NCI-H2227 treated with DMSO at 0.1 percent for 48 hours (cell line): Measurements from ENCODE around the gene FOXS1.

Source experiments
- DNase-seq: peaks from one replicate; lab custom pipeline; 2025; lab: John Stamatoyannopoulos, UW

FOXS1 gene

DNA sequence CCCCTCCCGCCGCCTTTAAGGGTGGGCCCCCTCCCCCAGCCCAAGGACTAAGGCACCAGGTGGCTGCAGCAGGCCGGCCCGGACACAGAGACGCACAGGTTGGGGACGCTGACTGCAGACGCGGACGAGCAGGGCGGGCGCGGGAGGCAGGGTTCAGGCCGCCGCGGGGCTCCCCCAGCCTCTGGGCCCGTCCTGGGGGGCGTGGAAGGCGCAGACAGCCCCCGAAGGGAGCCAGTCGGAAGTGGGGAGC lies 15.7 kb upstream of the FOXS1 start:
- peak; percentile 53 for DNase-seq

- no peak for DNase-seq
Observed at GRCh38 chr20:31860390-31861134, 15.2 kb upstream of the FOXS1 start.

- DNase-seq: no peak
Observed at GRCh38 chr20:31859998-31860380, 14.6 kb upstream of the FOXS1 start.

DNA sequence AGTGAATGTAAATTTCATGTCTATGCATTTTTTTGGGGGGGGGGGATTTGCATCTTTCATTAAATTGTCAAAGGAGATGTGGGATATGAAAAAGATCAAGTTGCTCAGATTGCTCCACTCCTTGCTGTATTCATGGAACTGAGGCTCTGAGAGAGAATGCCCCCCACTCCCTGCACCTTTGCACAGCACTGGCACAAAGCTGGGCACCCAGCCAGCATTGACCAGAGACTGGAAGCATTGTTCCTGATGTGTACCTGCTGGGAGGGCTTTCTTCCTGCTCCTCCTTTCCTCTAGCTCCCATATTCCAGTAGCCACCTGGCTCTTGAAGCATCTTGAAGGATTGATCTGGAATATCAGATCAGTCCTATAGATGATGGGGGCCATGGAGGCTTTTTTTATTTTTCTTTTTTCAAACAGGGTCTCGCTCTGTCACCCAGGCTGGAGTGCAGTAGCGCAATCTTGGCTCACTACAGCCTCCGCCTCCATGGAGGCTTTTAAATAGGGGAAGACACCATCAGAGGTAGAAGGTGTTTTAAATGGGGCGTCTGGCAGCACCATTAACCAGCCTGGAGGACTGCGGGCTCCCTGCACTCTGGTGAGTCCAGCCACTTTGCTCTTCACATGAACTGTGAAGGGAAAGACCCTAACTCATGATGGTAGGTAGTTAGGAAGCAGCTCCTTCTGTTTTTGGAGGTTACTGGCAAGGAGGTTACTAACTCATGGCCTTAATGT lies 14.0 kb upstream of the FOXS1 start:
- no peak for DNase-seq

DNA sequence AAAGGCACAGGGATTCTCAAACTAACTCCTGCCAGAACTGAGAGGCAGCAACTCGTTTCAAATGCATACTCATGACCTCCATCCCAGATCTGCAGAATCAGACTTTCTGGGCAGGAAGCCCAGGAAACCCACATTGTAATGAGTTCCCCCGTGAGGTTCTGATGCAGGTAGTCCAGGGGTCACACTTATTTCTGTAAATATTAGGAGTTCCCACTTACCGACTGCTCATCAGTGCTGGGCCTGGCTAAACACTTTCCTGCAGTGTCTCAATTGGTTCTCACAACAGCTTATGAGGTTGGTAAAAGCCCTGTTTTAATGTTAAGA lies 13.3 kb upstream of the FOXS1 start:
- DNase-seq: no peak

GRCh38 chr20:31857861-31858759 lies 12.7 kb upstream of the FOXS1 start:
- DNase-seq: no peak

DNA sequence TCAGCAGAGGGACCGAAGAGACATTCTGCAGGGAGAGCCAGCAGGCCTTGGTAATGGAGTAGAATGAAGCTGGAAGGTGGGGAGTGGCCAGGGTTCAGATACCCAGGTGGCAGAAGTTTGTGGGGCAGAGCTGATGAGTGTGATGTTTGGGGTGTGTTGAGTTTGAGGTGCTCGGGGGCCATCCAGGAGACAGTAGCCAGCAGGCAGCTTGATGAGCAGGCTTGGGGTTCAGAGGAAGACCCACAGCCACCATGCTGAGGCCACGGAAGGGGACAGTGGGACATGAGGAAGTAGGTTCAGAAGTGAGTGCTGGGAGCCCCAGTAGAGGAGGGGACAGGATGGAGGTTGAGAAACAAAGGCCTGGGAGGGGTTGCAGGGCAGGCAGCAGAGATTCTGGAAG lies 11.1 kb upstream of the FOXS1 start:
- no peak for DNase-seq

DNA sequence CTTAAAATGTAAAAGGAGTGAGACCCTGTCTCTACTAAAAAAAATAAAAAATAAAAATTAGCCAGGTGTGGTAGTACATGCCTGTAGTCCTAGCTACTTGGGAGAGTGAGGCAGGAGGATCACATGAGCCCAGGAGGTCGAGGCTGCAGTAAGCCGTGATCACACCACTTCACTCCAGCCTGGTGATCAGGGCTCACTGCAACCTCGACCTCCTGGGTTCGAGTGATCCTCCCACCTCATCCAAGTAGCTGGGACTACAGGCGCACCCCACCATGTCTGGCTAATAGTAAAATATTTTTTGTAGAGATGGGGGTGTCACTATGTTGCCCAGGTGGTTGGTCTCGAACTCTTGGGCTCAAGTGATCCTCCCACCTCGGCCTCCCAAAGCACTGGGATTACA lies 8.1 kb upstream of the FOXS1 start:
- DNase-seq: no peak

DNA sequence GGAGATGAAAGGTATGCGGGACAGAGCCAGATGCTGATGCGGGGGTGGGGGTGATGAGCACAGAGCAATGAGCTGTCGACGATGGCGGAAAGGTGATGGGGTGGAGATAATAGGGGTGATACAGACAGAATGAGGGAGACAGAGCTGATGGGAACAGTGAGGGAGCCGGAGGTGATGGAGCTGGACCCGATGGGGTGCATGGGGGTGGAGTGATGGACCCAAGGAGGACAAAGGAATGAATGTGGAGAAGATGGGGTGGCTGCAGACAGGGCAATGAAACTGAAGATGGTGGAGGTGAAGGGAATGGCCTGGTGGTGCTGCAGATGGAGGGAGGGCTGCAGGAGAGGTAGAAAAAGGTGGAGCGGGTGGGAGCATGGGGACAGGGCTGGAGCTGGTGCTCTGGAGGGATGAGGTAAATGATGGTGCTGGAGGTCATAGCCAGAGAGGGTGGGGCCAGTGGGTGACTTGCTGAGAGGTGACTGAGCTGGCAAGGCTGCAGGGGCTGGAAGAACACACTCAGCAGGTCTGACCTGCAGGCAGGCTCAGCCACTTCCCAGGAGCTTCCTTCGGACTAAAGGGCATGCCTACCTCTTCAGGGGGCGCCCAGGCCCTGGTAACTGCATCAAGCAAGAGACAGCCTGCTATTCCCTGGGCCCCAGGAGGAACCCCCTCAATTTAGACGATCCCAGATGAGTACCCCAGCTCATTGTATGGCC lies 6.0 kb upstream of the FOXS1 start:
- DNase-seq: no peak

- DNase-seq: no peak
Observed at GRCh38 chr20:31849306-31849930, 4.0 kb upstream of the FOXS1 start.

DNA sequence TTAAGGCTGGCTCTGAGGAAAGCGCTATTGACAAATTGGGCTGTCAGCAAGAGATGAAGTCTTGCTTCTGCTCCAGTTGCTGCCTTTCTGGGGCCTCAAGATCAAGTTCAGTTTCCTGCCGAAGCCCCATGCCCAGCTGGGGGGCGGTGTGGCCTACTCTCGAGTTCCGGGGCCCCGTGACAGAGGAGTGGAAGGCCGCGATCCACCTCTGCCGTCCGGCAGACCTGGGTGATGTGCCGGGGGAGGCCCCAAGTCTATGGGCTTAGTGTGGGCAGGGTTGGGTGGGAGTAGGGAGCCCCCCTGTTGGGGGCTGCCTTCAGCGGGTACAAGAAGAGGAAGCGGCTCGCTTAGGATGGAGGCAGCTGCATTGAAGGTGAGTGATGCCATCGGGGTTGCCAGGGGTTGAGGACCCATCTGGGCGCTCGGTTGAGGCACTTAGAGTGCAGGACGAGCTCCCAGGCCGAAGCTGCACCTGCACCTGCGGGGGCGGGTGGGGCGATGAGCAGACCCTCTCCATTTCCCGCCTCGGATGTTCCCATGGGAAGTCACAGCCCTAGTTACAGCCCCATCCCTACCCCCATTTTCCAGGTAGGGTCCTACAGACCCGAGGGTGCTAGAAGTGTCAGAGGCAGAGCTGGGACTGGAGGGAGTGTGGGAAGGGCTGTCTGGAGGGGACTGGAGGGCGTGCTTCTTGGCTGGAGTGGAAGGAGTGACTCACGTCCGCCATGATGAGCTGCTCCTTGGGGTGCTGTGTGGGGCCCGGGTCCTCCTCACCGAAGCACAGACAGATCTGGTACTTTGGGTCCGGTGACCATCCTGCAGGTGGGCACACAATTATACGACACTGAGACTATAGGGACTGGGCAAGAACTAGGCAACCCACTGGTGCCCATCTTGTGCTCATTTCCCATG lies 2.9 kb upstream of the FOXS1 start:
- DNase-seq: no peak

- no peak for DNase-seq
Observed at GRCh38 chr20:31846793-31847138, 1.4 kb upstream of the FOXS1 start.

GRCh38 chr20:31844737-31845299 lies 586 bp downstream of the FOXS1 start:
- no peak for DNase-seq

- DNase-seq: no peak
Observed at GRCh38 chr20:31843881-31844280, 1.5 kb downstream of the FOXS1 start.

GRCh38 chr20:31843288-31843687 lies 2.1 kb downstream of the FOXS1 start:
- no peak for DNase-seq

- DNase-seq: no peak
Observed at GRCh38 chr20:31842471-31843157, 2.8 kb downstream of the FOXS1 start.

- no peak for DNase-seq
Observed at GRCh38 chr20:31841928-31842327, 3.5 kb downstream of the FOXS1 start.

- no peak for DNase-seq
Observed at GRCh38 chr20:31840906-31841816, 4.2 kb downstream of the FOXS1 start.
